HL-60 (cell line): Measurements from ENCODE around the gene CSNK1G1.

Experiments used
- DNase-seq, 2 experiments: peaks; one replicate each; pipeline ENCODE4 v3.0.0-alpha.2; 2010 to 2020; ENCODE audit warnings: low read depth in 1 of 2, low spot score in 1 of 2
- H3K27ac ChIP-seq: fragments of 250-450 bp; sonication (Bioruptor Pico); replicated peaks from 2 replicates; pipeline ENCODE4 v1.5.1; 2020; ENCODE audit warnings: mild to moderate bottlenecking, moderate library complexity
- H3K27me3 ChIP-seq: fragments of 250-450 bp; sonication (Bioruptor Pico); 2 replicates; pipeline ENCODE4 v1.5.1; 2021; ENCODE audit warnings: mild to moderate bottlenecking, moderate library complexity; ENCODE audit not compliant: insufficient read depth, poor library complexity, severe bottlenecking
- H3K4me3 ChIP-seq: replicated peaks from 2 replicates; pipeline ENCODE4 v1.5.1; 2011; ENCODE audit warnings: mild to moderate bottlenecking, control low read depth, low read length; ENCODE audit not compliant: insufficient read depth
- GABPA ChIP-seq: IDR thresholded peaks from 2 replicates; pipeline ENCODE4 v1.6.1; 2012; ENCODE audit warnings: low read depth
- POLR2AphosphoS5 ChIP-seq: IDR thresholded peaks from 2 replicates; pipeline ENCODE4 v1.6.1; 2012; ENCODE audit warnings: low read depth
- SPI1 ChIP-seq: IDR thresholded peaks from 2 replicates; pipeline ENCODE4 v1.6.1; 2012; ENCODE audit warnings: low read depth, mild to moderate bottlenecking, borderline replicate concordance
- TF ChIP-seq, protein P1 (sequence below): IDR thresholded peaks from 2 replicates; pipeline ENCODE4 v1.6.1; 2012; ENCODE audit warnings: low read depth; ENCODE audit not compliant: insufficient replicate concordance
- TF ChIP-seq, protein P2 (sequence below): IDR thresholded peaks from one replicate; pipeline ENCODE4 v1.5.1; 2011; ENCODE audit warnings: low read length, control low read depth, inconsistent platforms; ENCODE audit not compliant: insufficient read depth

Gene CSNK1G1

DNA sequence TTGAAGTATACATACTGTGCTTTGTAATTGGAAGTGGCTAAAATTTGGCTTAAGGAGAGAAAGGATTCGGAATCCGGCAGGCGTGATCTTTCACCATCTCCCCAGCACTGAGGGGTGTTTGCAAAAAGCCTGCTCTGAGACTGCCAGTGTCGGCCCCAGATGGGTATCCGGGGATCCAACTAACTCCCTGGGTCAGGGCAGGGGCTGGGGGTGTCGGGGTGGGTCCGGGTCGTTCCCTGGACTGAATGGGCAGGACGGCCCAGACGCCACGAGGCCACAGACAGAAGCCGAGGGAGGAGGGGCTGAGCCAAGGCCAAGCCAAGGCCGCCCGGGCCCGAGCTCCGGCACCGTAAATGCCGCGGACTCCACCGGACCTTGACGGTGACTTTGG, 193.5 kb downstream of the CSNK1G1 start:
- Histone ChIP-seq H3K27me3 (no peaks in the 10 kb centered on the region), H3K27ac (peak overlapping the region; percentile 91), H3K4me3 (peak overlapping the region; percentile 96)
- TF ChIP-seq, protein P1, sequence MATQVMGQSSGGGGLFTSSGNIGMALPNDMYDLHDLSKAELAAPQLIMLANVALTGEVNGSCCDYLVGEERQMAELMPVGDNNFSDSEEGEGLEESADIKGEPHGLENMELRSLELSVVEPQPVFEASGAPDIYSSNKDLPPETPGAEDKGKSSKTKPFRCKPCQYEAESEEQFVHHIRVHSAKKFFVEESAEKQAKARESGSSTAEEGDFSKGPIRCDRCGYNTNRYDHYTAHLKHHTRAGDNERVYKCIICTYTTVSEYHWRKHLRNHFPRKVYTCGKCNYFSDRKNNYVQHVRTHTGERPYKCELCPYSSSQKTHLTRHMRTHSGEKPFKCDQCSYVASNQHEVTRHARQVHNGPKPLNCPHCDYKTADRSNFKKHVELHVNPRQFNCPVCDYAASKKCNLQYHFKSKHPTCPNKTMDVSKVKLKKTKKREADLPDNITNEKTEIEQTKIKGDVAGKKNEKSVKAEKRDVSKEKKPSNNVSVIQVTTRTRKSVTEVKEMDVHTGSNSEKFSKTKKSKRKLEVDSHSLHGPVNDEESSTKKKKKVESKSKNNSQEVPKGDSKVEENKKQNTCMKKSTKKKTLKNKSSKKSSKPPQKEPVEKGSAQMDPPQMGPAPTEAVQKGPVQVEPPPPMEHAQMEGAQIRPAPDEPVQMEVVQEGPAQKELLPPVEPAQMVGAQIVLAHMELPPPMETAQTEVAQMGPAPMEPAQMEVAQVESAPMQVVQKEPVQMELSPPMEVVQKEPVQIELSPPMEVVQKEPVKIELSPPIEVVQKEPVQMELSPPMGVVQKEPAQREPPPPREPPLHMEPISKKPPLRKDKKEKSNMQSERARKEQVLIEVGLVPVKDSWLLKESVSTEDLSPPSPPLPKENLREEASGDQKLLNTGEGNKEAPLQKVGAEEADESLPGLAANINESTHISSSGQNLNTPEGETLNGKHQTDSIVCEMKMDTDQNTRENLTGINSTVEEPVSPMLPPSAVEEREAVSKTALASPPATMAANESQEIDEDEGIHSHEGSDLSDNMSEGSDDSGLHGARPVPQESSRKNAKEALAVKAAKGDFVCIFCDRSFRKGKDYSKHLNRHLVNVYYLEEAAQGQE, result no peak
- TF ChIP-seq GABPA, result no peak
- TF ChIP-seq, protein P2, sequence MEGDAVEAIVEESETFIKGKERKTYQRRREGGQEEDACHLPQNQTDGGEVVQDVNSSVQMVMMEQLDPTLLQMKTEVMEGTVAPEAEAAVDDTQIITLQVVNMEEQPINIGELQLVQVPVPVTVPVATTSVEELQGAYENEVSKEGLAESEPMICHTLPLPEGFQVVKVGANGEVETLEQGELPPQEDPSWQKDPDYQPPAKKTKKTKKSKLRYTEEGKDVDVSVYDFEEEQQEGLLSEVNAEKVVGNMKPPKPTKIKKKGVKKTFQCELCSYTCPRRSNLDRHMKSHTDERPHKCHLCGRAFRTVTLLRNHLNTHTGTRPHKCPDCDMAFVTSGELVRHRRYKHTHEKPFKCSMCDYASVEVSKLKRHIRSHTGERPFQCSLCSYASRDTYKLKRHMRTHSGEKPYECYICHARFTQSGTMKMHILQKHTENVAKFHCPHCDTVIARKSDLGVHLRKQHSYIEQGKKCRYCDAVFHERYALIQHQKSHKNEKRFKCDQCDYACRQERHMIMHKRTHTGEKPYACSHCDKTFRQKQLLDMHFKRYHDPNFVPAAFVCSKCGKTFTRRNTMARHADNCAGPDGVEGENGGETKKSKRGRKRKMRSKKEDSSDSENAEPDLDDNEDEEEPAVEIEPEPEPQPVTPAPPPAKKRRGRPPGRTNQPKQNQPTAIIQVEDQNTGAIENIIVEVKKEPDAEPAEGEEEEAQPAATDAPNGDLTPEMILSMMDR, result no peak
- TF ChIP-seq SPI1, result no peak
- TF ChIP-seq POLR2AphosphoS5, result no peak
- DNase-seq, result no peak

DNA sequence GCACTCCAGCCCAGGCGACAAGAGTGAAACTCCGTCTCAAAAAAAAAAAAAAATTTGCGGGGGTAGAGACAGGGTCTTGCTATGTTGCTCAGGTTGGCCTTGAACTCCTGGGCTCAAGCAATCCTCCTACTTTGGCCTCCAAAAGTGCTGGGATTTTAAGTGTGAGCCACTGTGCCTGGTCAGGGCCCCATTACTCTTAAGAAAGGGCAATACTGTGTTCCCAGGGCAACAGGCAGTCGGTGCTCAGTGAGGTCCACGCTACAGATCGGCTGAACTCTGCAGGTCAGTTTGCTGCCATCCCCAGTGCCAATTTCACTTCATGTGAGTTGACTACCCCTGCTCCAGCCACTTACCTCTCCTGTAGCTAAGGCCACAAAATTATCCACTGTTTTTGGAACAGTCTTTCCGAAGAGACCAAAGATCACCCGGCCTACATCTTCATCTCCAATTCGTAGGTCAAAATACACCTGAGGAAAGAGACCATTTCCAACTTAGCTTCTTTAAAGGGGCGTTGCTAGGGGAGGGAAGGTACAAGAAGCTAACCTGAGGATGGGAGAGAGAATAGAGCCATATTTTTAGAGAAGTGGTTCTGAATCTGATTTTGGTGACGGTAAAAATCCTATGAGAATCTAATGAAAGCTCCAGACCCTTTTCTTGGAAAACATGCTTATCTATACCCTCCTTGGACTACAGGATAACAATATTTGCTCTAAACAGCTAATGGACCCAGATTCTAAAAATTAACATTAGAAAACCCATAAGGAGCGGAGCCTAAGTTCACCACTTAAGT, 194.1 kb downstream of the CSNK1G1 start:
- TF ChIP-seq, protein P1, result no peak
- TF ChIP-seq SPI1, result peak; percentile 29; the same call in 1 of the 2 replicates
- H3K4me3 ChIP-seq, result peak overlapping the region; percentile 96
- no peak for DNase-seq
- peak overlapping the region; percentile 91 for H3K27ac ChIP-seq
- no peaks in the 10 kb centered on the region for H3K27me3 ChIP-seq

DNA sequence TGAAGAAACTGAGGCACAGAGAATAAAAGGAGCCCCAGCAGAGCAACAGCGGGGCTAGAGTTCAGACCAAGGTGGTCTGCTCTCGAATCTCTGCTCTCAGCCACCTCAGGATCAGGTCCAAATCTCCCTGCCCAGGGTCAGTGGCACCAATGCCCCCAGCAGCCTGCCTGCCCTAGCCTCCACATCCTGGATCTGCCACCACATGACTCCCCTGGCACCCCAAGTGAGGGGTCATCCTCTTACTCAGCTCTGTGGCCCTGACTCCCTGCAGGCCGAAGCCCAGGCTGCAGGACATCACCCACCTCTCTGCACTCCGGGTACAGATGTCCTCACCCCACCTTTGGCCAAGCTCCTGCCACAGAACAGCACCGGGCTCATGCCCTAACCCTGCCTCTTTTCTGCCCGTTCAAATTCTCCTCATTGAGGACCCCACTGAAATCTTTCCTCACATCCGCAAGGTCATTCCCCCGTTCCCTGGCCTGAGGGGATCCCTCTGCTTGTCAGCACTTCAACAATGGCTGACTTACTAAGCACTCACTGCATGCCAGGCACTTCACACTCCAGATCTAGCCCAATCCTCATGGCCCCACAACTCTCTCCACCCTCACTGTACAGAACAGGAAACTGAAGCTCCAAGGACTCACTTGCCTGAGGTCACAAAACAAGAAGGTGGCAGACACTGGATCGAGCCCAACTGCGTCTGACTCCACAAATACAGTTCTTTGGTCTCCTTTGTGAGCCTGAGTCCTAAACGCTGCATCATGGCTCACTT, 197.4 kb downstream of the CSNK1G1 start:
- no peak for DNase-seq

More for the DNA sequence above, 197.4 kb downstream of the CSNK1G1 start:
- TF ChIP-seq, protein P2, result no peak
- TF ChIP-seq, protein P1, result no peak
- TF ChIP-seq SPI1 (no peak), POLR2AphosphoS5 (no peak), GABPA (no peak)
- H3K27me3 ChIP-seq, result no peaks in the 10 kb centered on the region
- H3K27ac ChIP-seq, result no peak overlapping the region
- no peak overlapping the region for H3K4me3 ChIP-seq
